Hepatocyte (in vitro differentiated cells): ENCODE data around the gene SDK1. TPM values are rescaled to one million over a fixed set of nuclear protein-coding genes. Genes with fewer than 3 reads are reported as not detected.

Experiments used
- DNase-seq: peaks from one replicate; pipeline ENCODE4 v3.0.0-alpha.2; 2016; ENCODE audit warnings: low spot score
- H2AFZ ChIP-seq: fragments of 200-600 bp; sonication (generic); 2 replicates; pipeline ENCODE4 v1.6.0; 2016; ENCODE audit warnings: antibody characterized with exemption, mild to moderate bottlenecking
- H3K27ac ChIP-seq: fragments of 200-600 bp; sonication (generic); 2 replicates; pipeline ENCODE4 v1.5.1; 2016; ENCODE audit warnings: mild to moderate bottlenecking
- H3K27me3 ChIP-seq: fragments of 200-600 bp; sonication (generic); 2 replicates; pipeline ENCODE4 v1.6.1; 2016
- H3K36me3 ChIP-seq: fragments of 200-600 bp; sonication (generic); replicated peaks from 2 replicates; pipeline ENCODE4 v1.5.1; 2016; ENCODE audit warnings: low read depth; ENCODE audit not compliant: insufficient read depth
- H3K4me1 ChIP-seq: fragments of 200-600 bp; sonication (generic); 2 replicates; pipeline ENCODE4 v1.5.1; 2016; ENCODE audit warnings: mild to moderate bottlenecking, moderate library complexity; ENCODE audit not compliant: insufficient read depth
- H3K4me2 ChIP-seq: fragments of 200-600 bp; sonication (generic); 2 replicates; pipeline ENCODE4 v1.6.0; 2016
- H3K4me3 ChIP-seq: fragments of 200-600 bp; sonication (generic); 2 replicates; pipeline ENCODE4 v1.5.1; 2016; ENCODE audit warnings: mild to moderate bottlenecking
- H3K79me2 ChIP-seq: fragments of 200-600 bp; sonication (generic); 2 replicates; pipeline ENCODE4 v1.6.0; 2017; ENCODE audit warnings: mild to moderate bottlenecking
- H3K9me2 ChIP-seq: fragments of 200-600 bp; sonication (generic); replicated peaks from 2 replicates; pipeline ENCODE4 v1.6.0; 2017; ENCODE audit warnings: mild to moderate bottlenecking; ENCODE audit not compliant: insufficient read depth
- H3K9me3 ChIP-seq: fragments of 200-600 bp; sonication (generic); 2 replicates; pipeline ENCODE4 v1.5.1; 2016; ENCODE audit warnings: low read depth, mild to moderate bottlenecking
- H4K20me1 ChIP-seq: fragments of 200-600 bp; sonication (generic); 2 replicates; pipeline ENCODE4 v1.6.0; 2016; ENCODE audit warnings: mild to moderate bottlenecking; ENCODE audit not compliant: insufficient read depth, poor library complexity, severe bottlenecking
- EZH2 ChIP-seq: fragments of 200-600 bp; sonication (generic); IDR thresholded peaks from 2 replicates; pipeline ENCODE4 v1.6.1; 2016; ENCODE audit warnings: antibody characterized with exemption, mild to moderate bottlenecking, borderline replicate concordance
- EZH2phosphoT487 ChIP-seq: fragments of 200-600 bp; sonication (generic); IDR thresholded peaks from one replicate; pipeline ENCODE4 v1.6.1; 2018; ENCODE audit warnings: antibody characterized with exemption, mild to moderate bottlenecking, low read depth, moderate library complexity; ENCODE audit not compliant: unreplicated experiment, severe bottlenecking
- WGBS: methylation state at CpG from one replicate; pipeline ENCODE4 v1.1.6; 2016; ENCODE audit warnings: low lambda C conversion rate; ENCODE audit errors: missing lambda C conversion rate; 5-methylcytosine and 5-hydroxymethylcytosine counted together
- polyA plus RNA-seq: library from polyadenylated mRNA; unstranded; fragments of >200 nt; fragmentation: Nextera tagmentation; extraction: Ambion mirVana; gene quantifications from 2 replicates; pipeline ENCODE4 v1.2.1, GENCODE V29; 2016
- total RNA-seq: library from RNA; depleted of rRNA; stranded (reverse); fragments of >200 nt; gene quantifications from 2 replicates; pipeline ENCODE4 v1.2.3, GENCODE V29; 2014
- TF ChIP-seq, protein P1 (sequence below): fragments of 200-600 bp; sonication (generic); IDR thresholded peaks from 2 replicates; pipeline ENCODE4 v1.5.1; 2016; ENCODE audit warnings: antibody characterized with exemption, mild to moderate bottlenecking; ENCODE audit not compliant: poor library complexity

Gene SDK1
- total and polyA plus RNA-seq, 2 experiments from 2014 or later = 4.3 to 10.0 TPM

GRCh38 chr7:3488829-3489228 is 187.8 kb downstream of the SDK1 start:
- WGBS = 73% methylated on average over 3 of the region's 3 CpGs
- H3K27ac ChIP-seq = no peak overlapping the region
- H3K9me2 ChIP-seq = no peaks in the 10 kb centered on the region
- TF ChIP-seq, protein P1, sequence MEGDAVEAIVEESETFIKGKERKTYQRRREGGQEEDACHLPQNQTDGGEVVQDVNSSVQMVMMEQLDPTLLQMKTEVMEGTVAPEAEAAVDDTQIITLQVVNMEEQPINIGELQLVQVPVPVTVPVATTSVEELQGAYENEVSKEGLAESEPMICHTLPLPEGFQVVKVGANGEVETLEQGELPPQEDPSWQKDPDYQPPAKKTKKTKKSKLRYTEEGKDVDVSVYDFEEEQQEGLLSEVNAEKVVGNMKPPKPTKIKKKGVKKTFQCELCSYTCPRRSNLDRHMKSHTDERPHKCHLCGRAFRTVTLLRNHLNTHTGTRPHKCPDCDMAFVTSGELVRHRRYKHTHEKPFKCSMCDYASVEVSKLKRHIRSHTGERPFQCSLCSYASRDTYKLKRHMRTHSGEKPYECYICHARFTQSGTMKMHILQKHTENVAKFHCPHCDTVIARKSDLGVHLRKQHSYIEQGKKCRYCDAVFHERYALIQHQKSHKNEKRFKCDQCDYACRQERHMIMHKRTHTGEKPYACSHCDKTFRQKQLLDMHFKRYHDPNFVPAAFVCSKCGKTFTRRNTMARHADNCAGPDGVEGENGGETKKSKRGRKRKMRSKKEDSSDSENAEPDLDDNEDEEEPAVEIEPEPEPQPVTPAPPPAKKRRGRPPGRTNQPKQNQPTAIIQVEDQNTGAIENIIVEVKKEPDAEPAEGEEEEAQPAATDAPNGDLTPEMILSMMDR = no peak
- TF ChIP-seq EZH2 = no peak
- TF ChIP-seq EZH2phosphoT487 = no peak
- no peaks in the 10 kb centered on the region for H4K20me1 ChIP-seq
- peaks cover 3% of the 10 kb centered on the region for H3K79me2 ChIP-seq
- no peak overlapping the region for H3K4me3 ChIP-seq
- H3K4me1 ChIP-seq = no peaks in the 10 kb centered on the region
- H3K4me2 ChIP-seq = no peak overlapping the region
- H3K27me3 ChIP-seq = no peaks in the 10 kb centered on the region
- H2AFZ ChIP-seq = no peak overlapping the region
- no peak for DNase-seq
- no peaks in the 10 kb centered on the region for H3K36me3 ChIP-seq
- no peaks in the 10 kb centered on the region for H3K9me3 ChIP-seq

GRCh38 chr7:3493499-3493898 is 192.4 kb downstream of the SDK1 start:
- Histone ChIP-seq H3K9me3 (no peaks in the 10 kb centered on the region), H3K4me2 (peak overlapping the region; percentile 17), H3K79me2 (peaks cover 3% of the 10 kb centered on the region), H3K36me3 (no peaks in the 10 kb centered on the region), H3K4me1 (no peaks in the 10 kb centered on the region), H3K4me3 (no peak overlapping the region), H3K27me3 (no peaks in the 10 kb centered on the region), H4K20me1 (no peaks in the 10 kb centered on the region), H2AFZ (no peak overlapping the region), H3K27ac (peak overlapping the region; percentile 18), H3K9me2 (no peaks in the 10 kb centered on the region)
- DNase-seq = peak; percentile 21
- no peak for TF ChIP-seq EZH2
- no peak for TF ChIP-seq EZH2phosphoT487
- TF ChIP-seq, protein P1 = no peak

- Histone ChIP-seq H4K20me1 (no peaks in the 10 kb centered on the region), H3K9me2 (no peaks in the 10 kb centered on the region), H3K4me1 (no peaks in the 10 kb centered on the region), H3K4me2 (no peak overlapping the region), H3K4me3 (no peak overlapping the region), H3K27me3 (no peaks in the 10 kb centered on the region), H3K79me2 (peaks cover 3% of the 10 kb centered on the region), H3K36me3 (no peaks in the 10 kb centered on the region), H2AFZ (no peak overlapping the region), H3K27ac (no peak overlapping the region), H3K9me3 (no peaks in the 10 kb centered on the region)
- TF ChIP-seq, protein P1 = no peak
- no peak for TF ChIP-seq EZH2phosphoT487
- no peak for TF ChIP-seq EZH2
- WGBS = 96% methylated on average over 6 of the region's 6 CpGs
- no peak for DNase-seq
Observed at GRCh38 chr7:3494947-3495346, 193.9 kb downstream of the SDK1 start.

DNA sequence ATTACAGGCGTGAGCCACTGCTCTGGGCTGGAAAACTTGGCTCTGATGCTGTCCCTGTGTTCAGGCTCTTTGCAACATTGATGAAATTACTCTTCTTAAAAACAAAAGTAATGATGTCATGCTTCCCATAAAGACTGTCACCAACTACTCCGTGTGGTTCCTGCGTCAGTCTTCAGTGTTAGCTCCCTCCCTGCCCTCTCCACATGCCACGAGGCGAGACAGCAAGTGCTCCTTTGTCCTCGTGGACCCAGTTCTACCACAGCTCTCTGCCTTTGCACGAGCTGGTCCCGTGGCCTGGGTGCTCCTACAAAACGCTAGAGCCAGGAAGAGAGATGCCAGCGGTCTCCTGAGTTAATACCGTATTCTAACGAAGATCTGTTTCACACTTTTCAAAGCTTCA is 194.5 kb downstream of the SDK1 start:
- Histone ChIP-seq H3K79me2 (peaks cover 3% of the 10 kb centered on the region), H3K4me1 (no peaks in the 10 kb centered on the region), H4K20me1 (no peaks in the 10 kb centered on the region), H3K9me3 (peaks cover 5% of the 10 kb centered on the region), H3K9me2 (no peaks in the 10 kb centered on the region), H3K36me3 (no peaks in the 10 kb centered on the region), H3K4me2 (peak overlapping the region; percentile 17), H3K4me3 (no peak overlapping the region), H3K27ac (no peak overlapping the region), H2AFZ (no peak overlapping the region), H3K27me3 (no peaks in the 10 kb centered on the region)
- TF ChIP-seq EZH2 (no peak), EZH2phosphoT487 (no peak)
- DNase-seq = no peak
- 77% methylated on average over 12 of the region's 12 CpGs for WGBS
